Cardiac septum (tissue), 1 donor: Measurements from ENCODE around the gene CNTNAP5. TPM values are rescaled to one million over a fixed set of nuclear protein-coding genes. Genes with fewer than 3 reads are reported as not detected.

Experiments
- DNase-seq: peaks from one replicate; pipeline ENCODE4 v3.0.0-alpha.2; 2020; ENCODE audit warnings: low spot score
- intact Hi-C: fragments of 100-400 bp; cut with DNase I; formaldehyde crosslinking; loops from one replicate; pipeline ENCODE4 v1.14.0; 2022
- total RNA-seq: library from RNA; stranded (reverse); fragmentation: NEBNext Ultra II Directional; extraction: Animal tissue kit (Norgen Biotek cat#: 25700); gene quantifications from one replicate; pipeline ENCODE4 v1.2.1, GENCODE V29; 2021
- donor health status: DM: no; HTN: no; CAD: no.

Gene CNTNAP5
- total RNA-seq, 1 donor from 2014 or later: not detected

DNA sequence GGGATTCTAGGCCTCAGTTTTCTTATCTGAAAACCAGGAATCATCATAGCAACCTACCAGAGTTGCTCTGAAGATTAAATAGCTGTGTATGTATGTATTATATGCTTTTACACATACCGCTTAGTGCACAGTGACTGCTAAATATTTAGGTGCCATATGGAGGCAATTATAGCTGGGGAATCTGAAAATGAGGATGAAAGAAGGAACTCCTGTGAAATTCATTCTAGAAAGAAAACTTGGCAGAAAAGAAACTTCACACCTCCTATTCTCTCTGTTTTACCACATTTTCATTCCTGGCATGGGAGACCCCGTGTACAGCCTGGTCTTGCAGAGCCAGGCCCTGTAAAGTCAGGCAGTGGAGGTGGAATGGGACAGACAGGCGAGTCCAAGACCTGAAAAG lies 862.4 kb downstream of the CNTNAP5 start:
- DNase-seq: no peak
- intact Hi-C loops: no loop called here

DNA sequence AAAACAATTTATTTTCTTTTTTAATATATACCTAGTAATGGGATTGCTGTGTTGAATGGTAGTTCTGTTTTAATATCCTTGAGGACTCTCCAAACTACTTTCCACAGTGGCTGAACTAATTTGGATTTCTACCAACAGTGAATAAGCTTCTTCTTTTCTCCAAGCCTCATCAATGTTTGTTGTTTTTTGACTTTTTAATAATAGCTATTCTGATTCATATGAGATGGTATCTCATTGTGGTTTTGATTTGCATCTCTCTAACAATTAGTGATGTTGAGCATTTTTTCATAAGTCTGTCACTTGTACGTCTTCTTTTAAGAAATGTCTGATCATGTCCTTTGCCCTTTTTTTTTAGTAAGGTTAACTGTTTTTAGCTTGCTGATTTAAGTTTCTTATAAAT lies 863.3 kb downstream of the CNTNAP5 start:
- intact Hi-C loops: no loop called here
- no peak for DNase-seq

DNA sequence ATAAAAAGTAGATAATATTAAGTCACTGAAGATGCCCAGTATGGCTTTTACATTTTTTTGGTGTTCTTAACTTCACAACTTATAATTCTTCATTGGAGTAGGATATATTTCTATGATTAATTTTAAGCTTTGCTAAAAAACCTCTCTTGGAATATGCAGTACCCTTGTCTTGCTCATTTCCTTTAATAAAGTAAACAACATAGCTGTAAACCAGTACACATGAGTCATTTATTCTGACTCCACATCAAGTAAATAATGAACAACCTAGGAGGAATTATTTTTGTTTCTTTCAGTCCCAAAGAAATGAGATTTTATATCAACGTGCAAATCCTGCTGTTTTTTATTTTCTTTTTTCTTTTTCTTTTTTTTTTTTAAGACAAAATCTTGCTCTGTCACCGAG lies 869.1 kb downstream of the CNTNAP5 start:
- intact Hi-C loops: no loop called here
- DNase-seq: no peak

DNA sequence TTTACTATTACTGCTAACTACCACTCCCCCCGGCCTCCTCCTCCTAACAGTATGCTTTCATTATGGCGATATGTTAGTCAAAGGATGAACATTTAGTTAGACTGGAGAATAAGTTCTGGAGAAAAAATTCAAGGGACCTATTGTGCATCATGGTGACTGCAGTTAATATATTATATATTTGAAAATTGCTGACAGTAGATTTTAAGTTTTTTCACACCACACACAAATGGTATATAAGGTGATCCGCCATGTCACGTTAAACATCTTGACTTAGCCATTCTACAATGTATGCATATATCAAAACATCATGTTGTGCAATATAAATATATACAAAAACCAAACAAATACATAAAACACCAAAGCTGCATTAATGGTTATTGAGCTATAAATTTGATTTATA lies 873.7 kb downstream of the CNTNAP5 start:
- intact Hi-C loops: no loop called here
- no peak for DNase-seq

DNA sequence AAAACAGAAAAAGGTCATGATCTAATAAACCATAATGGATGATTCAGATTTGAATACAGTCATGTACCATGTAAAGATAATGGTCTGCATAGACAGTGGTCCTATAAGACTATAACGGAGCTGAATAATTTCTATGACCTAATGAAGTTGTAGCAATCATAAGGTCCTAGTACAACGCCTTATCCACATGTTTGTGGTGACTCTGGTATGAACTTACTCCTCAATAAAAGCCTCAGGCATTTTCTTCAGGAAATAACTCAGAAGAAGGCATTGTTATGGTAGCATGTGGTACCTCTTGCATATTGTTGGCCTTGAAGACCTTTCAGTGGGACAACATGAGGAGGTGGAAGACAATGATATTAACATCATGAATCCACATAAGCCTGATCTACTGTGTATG lies 883.3 kb downstream of the CNTNAP5 start:
- intact Hi-C loops: no loop called here
- no peak for DNase-seq

DNA sequence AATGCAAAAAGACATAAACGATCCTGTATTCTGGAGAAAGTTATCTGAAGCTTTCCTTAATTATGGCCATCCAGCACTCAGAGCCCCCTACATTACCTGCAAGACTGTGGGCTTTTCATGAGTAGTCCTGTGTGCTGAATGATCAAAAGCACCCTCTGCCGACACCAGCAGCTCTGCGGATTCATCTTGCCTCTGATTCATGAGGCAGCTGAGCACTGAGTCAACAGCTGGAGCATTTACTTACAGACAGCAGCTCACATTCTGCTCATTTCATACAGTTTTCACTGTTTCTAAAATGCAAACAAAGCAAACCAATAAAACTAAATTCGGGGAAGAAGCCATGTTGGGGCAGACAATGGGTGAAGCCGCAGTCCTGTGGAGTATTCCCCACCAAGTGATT lies 886.5 kb downstream of the CNTNAP5 start:
- DNase-seq: no peak
- intact Hi-C loops: no loop called here

DNA sequence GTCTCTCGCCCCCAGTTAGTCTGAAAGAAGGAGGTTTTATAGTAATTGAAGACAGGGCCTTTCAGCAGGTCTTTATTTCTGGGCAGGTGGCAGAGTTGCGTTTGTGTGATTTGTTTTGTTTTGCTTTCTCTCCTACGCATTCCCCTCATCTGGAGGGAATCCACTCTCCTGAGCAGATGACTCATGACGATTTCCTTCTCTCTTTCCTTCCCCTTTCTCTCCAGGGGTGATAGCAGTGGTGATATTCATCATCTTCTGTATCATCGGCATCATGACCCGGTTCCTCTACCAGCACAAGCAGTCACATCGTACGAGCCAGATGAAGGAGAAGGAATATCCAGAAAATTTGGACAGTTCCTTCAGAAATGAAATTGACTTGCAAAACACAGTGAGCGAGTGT lies 888.8 kb downstream of the CNTNAP5 start:
- intact Hi-C loops: no loop called here
- DNase-seq: no peak

DNA sequence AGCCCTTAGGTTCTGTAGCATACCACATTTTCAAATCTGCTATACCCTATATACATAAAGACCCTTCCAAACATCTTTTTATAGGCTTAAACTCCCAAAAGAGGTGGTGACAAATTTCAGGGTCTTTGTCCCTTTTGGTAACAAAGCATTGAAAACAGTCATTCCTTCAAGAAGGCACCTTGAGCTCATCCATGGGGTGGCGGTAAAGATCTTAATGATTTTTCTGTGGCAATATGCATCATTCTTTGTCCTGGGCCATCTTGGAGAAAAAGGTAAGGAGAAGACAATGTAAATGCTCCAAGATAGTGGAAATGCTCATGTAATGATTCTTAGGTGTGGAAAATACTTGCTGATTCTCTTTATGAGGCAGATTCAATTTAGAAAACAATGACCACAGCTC lies 890.5 kb downstream of the CNTNAP5 start:
- no peak for DNase-seq
- intact Hi-C loops: no loop called here

DNA sequence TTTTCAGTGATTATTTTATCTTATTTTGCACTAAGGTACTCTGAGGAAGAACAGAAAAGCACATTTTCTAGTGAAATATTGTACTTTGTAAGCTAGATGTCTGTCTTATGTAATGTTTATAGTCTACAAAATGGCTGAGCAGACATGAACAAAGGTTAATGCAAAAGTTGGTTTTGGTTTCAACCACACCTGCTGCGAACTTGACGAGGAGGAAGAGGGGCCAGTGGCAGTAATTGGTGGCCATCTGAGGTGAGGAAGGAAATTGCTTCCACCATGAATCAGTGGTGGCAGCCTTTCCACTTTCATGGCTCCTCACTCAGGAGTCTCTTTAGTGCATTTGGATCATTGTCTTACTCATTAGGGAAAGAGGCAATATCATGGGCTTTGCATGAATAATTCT lies 894.2 kb downstream of the CNTNAP5 start:
- intact Hi-C loops: no loop called here

DNA sequence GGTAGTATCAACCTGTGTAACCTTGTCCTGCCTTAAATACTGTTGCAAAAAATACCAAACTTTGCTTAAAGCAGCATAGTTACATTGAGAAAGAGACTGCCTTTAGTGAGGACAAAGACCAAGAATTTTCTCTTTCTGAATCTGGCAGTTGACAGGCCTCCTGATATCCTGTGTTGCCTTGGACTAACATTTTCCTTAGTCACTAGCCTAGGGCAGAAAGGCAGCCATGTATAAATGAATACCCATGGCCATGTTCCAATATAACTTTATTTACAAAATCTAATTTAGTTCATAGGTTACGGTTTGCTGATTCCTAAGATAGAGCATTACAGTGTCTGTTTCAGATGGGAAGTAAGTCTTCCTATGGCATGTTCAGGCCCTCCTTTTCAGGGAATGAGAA lies 895.4 kb downstream of the CNTNAP5 start:
- intact Hi-C loops: no loop called here
- no peak for DNase-seq

More for the DNA sequence above, 894.2 kb downstream of the CNTNAP5 start:
- DNase-seq: no peak

DNA sequence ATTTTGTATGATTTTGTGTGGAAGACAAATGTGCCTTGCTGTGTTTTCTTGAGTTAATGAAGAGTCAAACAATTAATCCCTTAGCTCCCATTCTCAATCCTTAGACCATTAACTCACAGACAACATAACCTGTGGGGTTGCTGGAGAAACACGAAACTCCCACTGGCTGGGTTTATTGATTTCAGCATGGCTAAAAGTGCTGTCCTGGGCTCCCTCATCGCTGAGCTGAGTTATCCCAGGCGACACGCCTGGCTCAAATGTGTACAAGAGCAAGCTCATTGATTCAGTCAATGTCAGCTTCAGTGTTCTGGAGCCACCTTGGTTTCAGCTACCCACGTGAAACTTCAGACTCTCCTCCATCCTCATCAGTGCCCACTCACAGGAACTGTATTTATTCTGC lies 896.1 kb downstream of the CNTNAP5 start:
- DNase-seq: no peak
- intact Hi-C loops: no loop called here

DNA sequence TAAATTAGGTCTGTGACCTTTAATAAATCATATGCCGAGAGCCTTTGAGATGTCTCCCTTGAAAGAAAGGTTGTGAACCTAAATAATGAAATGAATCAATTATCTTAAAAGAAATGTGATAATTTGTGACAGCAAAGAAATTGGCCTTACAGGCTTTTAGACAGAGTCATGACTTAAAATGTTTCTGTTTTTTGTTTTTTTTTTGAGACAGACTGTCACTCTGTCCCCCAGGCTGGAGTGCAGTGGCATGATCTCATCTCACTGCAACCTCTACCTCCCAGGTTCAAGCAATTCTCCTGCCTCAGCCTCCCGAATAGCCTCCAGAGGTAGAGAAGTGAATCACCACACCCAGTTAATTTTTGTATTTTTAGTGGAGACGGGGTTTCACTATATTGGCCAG lies 898.0 kb downstream of the CNTNAP5 start:
- DNase-seq: no peak
- intact Hi-C loops: no loop called here

DNA sequence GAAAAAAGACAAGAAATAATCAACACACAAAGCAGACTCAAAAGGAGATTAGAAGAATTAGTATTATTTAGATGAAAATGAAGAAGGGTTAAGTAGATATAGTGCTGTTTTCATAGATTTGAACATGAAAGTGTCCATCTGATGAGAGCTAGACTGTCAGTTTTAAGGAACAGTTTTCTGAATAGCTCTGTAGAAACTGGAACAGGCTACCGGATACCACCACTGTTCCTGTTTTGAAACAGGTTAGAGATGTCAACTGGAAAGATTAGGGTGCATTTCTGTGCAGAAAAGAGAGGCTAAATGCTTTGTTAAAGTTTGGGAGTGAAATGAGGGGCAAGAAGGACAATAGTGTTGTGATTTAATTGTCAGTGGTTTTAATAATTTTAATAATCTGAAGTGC lies 908.8 kb downstream of the CNTNAP5 start:
- intact Hi-C loops: no loop called here
- DNase-seq: no peak

DNA sequence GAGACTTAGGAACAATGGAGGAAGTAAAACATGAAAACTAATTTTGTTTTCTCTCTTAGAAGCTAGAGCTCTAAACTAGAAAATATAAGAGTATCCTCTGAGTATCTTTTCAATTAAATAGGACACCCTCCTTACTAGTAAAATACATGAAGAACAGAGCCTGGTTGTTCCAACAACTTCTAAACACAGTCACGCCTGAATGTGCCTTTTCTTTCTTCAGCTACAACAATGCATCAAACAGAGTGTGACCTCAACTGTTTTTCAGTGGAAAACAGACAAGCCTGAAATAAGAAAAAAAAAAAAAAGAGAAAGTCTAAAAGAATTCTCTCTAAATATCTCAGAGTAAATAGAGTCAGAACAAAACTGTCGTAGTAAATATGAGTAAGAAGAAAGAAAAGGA lies 928.8 kb downstream of the CNTNAP5 start:
- no peak for DNase-seq
- intact Hi-C loops: no loop called here

DNA sequence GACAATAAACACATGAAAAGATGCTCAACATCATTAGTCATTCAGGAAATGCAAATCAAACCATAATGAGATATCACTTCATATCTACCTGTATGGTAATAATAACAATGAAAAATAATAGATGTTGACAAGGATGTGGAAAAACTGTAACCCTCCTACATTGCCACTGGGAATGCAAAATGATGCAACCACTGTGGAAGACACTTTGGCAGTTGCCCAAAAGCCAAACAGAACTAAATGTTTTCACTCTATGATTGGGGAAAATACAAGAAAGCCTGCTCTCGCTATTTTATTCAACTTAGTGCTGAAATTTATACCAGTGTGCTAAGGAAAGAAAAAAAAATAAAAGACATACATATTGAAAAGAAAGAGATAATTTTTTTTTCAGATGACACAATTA lies 934.5 kb downstream of the CNTNAP5 start:
- no peak for DNase-seq

DNA sequence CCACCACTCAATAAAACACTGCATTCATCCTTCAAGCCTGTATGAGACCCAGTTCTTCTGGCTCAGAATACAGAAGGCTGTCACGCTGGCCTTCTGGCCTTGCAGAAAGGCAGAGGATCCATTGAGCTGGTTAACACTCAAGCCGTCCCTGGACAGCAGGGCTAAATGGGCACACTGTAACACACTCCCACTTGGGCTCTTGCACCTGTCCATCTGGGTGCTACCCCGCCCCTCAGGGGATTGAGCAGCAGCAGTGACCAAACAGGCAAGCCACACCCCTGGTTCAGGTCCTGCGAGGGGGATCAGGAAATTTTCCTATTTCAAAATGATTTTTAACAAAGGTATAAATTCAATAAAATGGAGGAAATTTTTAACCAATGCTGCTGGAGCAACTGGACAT lies 936.0 kb downstream of the CNTNAP5 start:
- intact Hi-C loops: no loop called here
- DNase-seq: no peak

More for the DNA sequence above, 934.5 kb downstream of the CNTNAP5 start:
- intact Hi-C loops: no loop called here
